CD4-positive, alpha-beta T cell (primary cell): ENCODE data around the gene SLC11A2. TPM values are rescaled to one million over a fixed set of nuclear protein-coding genes. Genes with fewer than 3 reads are reported as not detected.

Experiments used
- ATAC-seq: fragments of 200-7000 bp; cut with Tn5 transposase; one replicate; pipeline ENCODE4 v1.10.0; 2022; ENCODE audit warnings: mild to moderate bottlenecking; ENCODE audit not compliant: poor library complexity
- CTCF ChIA-PET: fragments of 350-600 bp; sonication (Branson Sonifier 250); formaldehyde crosslinking; loops from one replicate; lab custom pipeline; 2021; ENCODE audit warnings: antibody characterized with exemption, inconsistent platforms; lab: Charles Lee
- POLR2A ChIA-PET: fragments of 350-600 bp; sonication (Branson Sonifier 250); formaldehyde crosslinking; loops from one replicate; lab custom pipeline; 2021; ENCODE audit warnings: antibody characterized with exemption, inconsistent platforms; lab: Charles Lee
- DNase-seq, 14 experiments: peaks; one replicate each; pipeline ENCODE4 v3.0.0-alpha.2; 2013 to 2020; ENCODE audit warnings: mixed read lengths in 2 of 14
- H3K27ac ChIP-seq, 2 donors: one replicate each; pipeline versions ENCODE4 v1.5.1 to v1.7.0; 2013; ENCODE audit warnings: low read length in 2 of 2, low read depth in 1 of 2, mild to moderate bottlenecking in 1 of 2
- H3K27me3 ChIP-seq, 2 experiments: 1 replicate in 1 of 2; 2 replicates in 1 of 2; pipeline versions ENCODE4 v1.6.1 to v1.7.0; 2013; ENCODE audit warnings: low read length in 2 of 2, control low read depth in 1 of 2, mild to moderate bottlenecking in 1 of 2, moderate library complexity in 1 of 2; ENCODE audit not compliant: insufficient read depth in 2 of 2, control insufficient read depth in 1 of 2
- H3K36me3 ChIP-seq: one replicate; pipeline ENCODE4 v1.6.1; 2013; ENCODE audit warnings: low read length, control low read depth; ENCODE audit not compliant: insufficient read depth
- H3K4me1 ChIP-seq: one replicate; pipeline ENCODE4 v1.6.1; 2013; ENCODE audit warnings: low read length, control low read depth; ENCODE audit not compliant: insufficient read depth
- H3K4me3 ChIP-seq: one replicate; pipeline ENCODE4 v1.5.1; 2013; ENCODE audit warnings: mild to moderate bottlenecking, low read length, moderate library complexity
- H3K9me3 ChIP-seq, 2 experiments: 1 replicate in 1 of 2; 2 replicates in 1 of 2; pipeline versions ENCODE4 v1.6.1 to v1.7.0; 2013; ENCODE audit warnings: low read length in 2 of 2, mild to moderate bottlenecking in 2 of 2, control low read depth in 1 of 2, moderate library complexity in 1 of 2; ENCODE audit not compliant: control insufficient read depth in 1 of 2, insufficient read depth in 1 of 2
- H3K27ac Mint-ChIP-seq: one replicate; pipeline ENCODE4 v1.8.0; 2020; ENCODE audit warnings: mixed read lengths
- H3K27me3 Mint-ChIP-seq: one replicate; pipeline ENCODE4 v1.8.0; 2021; ENCODE audit warnings: mixed read lengths
- H3K36me3 Mint-ChIP-seq: one replicate; pipeline ENCODE4 v1.8.0; 2021; ENCODE audit warnings: low read depth, mixed read lengths
- H3K4me1 Mint-ChIP-seq: one replicate; pipeline ENCODE4 v1.8.0; 2021; ENCODE audit warnings: low read depth, mixed read lengths
- H3K4me3 Mint-ChIP-seq: one replicate; pipeline ENCODE4 v1.8.0; 2020; ENCODE audit warnings: mild to moderate bottlenecking, mixed read lengths
- H3K9me3 Mint-ChIP-seq: one replicate; pipeline ENCODE4 v1.8.0; 2020; ENCODE audit warnings: mixed read lengths
- CTCF ChIP-seq: fragments of 200-600 bp; IDR thresholded peaks from one replicate; pipeline ENCODE4 v1.8.0; 2022; ENCODE audit warnings: antibody characterized with exemption, mild to moderate bottlenecking
- intact Hi-C, 2 experiments: fragments of 100-400 bp; cut with DNase I in 1 of 2; cut with micrococcal nuclease in 1 of 2; formaldehyde crosslinking; loops; one replicate each; pipeline versions ENCODE4 v1.15.1 to v1.9.0; 2023 to 2025; cut with DNase I, micrococcal nuclease
- total RNA-seq, 174 experiments: library from RNA in 2 of 174; stranded (reverse) in 2 of 174; gene quantifications; one replicate each; pipeline ENCODE4 v1.2.3 and lab custom pipeline; 2021 to 2026

Gene SLC11A2
- total RNA-seq, 2 experiments from 2014 or later, result 43.6 to 47.7 TPM

- Mint-ChIP-seq H3K4me1 (peaks cover 9% of the 10 kb centered on the region), H3K27ac (peak overlapping the region; percentile 59), H3K9me3 (no peaks in the 10 kb centered on the region), H3K4me3 (no peak overlapping the region), H3K27me3 (no peaks in the 10 kb centered on the region), H3K36me3 (peaks cover 49% of the 10 kb centered on the region)
- no peak for ATAC-seq
- Histone ChIP-seq H3K36me3 (peaks cover 33% of the 10 kb centered on the region), H3K27me3 (no peaks in the 10 kb centered on the region), H3K27ac (no peak overlapping the region), H3K9me3 (no peaks in the 10 kb centered on the region), H3K4me3 (no peak overlapping the region), H3K4me1 (peaks cover 3% of the 10 kb centered on the region)
- intact Hi-C loops, result loop anchor here in 1 of 2 experiments (5.0 kb wide), 1 partner anchor 1177 kb away; no protein-coding TSS in a partner anchor
- no peak for TF ChIP-seq CTCF
- CTCF ChIA-PET, result interaction anchor here (0.8 to 1.5 kb wide), 2 partner anchors 24 to 220 kb away, joined by 3 to 5 read pairs; no protein-coding TSS in a partner anchor
- POLR2A ChIA-PET, result interaction anchor here (3.6 kb wide), 1 partner anchor 220 kb away, joined by 17 read pairs; no protein-coding TSS in a partner anchor
- DNase-seq, result no peak
These were observed 41.4 kb downstream of the SLC11A2 start for GRCh38 chr12:50984586-50985298.

GRCh38 chr12:50981319-50982239 is 44.6 kb downstream of the SLC11A2 start:
- H3K4me1 ChIP-seq, result peaks cover 3% of the 10 kb centered on the region
- no peak for TF ChIP-seq CTCF
- no peak for ATAC-seq
- Mint-ChIP-seq H3K4me1 (peaks cover 6% of the 10 kb centered on the region), H3K27ac (no peak overlapping the region), H3K27me3 (no peaks in the 10 kb centered on the region), H3K9me3 (no peaks in the 10 kb centered on the region), H3K4me3 (no peak overlapping the region), H3K36me3 (peaks cover 37% of the 10 kb centered on the region)
- no peak for DNase-seq
- peaks cover 16% of the 10 kb centered on the region for H3K36me3 ChIP-seq
- intact Hi-C loops, result loop anchor here in 1 of 2 experiments (5.0 kb wide), 1 partner anchor 1174 kb away; no protein-coding TSS in a partner anchor
- no peaks in the 10 kb centered on the region for H3K9me3 ChIP-seq
- ChIA-PET CTCF (interaction anchor here (0.8 kb wide), 1 partner anchor 8 kb away, joined by 3 read pairs; no protein-coding TSS in a partner anchor), POLR2A (interaction anchor here (0.6 kb wide), 1 partner anchor 213 kb away, joined by 3 read pairs; no protein-coding TSS in a partner anchor)
- no peaks in the 10 kb centered on the region for H3K27me3 ChIP-seq
- no peak overlapping the region for H3K27ac ChIP-seq
- no peak overlapping the region for H3K4me3 ChIP-seq

- no peak for DNase-seq
- Histone ChIP-seq H3K27ac (no peak overlapping the region), H3K9me3 (no peaks in the 10 kb centered on the region), H3K4me1 (peaks cover 3% of the 10 kb centered on the region), H3K4me3 (no peak overlapping the region), H3K27me3 (no peaks in the 10 kb centered on the region), H3K36me3 (peaks cover 16% of the 10 kb centered on the region)
- Mint-ChIP-seq H3K27ac (no peak overlapping the region), H3K27me3 (no peaks in the 10 kb centered on the region), H3K36me3 (peaks cover 43% of the 10 kb centered on the region), H3K4me1 (peaks cover 6% of the 10 kb centered on the region), H3K4me3 (no peak overlapping the region), H3K9me3 (no peaks in the 10 kb centered on the region)
- CTCF ChIA-PET, result no interaction called here
- POLR2A ChIA-PET, result no interaction called here
- TF ChIP-seq CTCF, result no peak
- ATAC-seq, result no peak
- intact Hi-C loops, result loop anchor here in 1 of 2 experiments (5.0 kb wide), 1 partner anchor 1173 kb away; no protein-coding TSS in a partner anchor
These were observed 45.6 kb downstream of the SLC11A2 start for GRCh38 chr12:50980545-50980944.
